NT2/D1 (cell line): ENCODE measurements around the gene PRDX6.
"Not testable (repeated sequence)": the region's sequence is repeated elsewhere in the genome, so short reads cannot be mapped to it uniquely, and the experiment has no call there.

Experiments
- DNase-seq: peaks from one replicate; pipeline ENCODE4 v3.0.0-alpha.2; 2011; ENCODE audit warnings: low read depth, low spot score
- H3K27me3 ChIP-seq: 2 replicates; pipeline ENCODE4 v1.6.0; 2011; ENCODE audit warnings: mild to moderate bottlenecking; ENCODE audit not compliant: insufficient read length, insufficient read depth
- H3K36me3 ChIP-seq: 2 replicates; pipeline ENCODE4 v1.6.1; 2011; ENCODE audit warnings: mild to moderate bottlenecking, low read length, mixed read lengths; ENCODE audit not compliant: insufficient read depth, insufficient read length
- H3K4me1 ChIP-seq: 2 replicates; pipeline ENCODE4 v1.5.1; 2011; ENCODE audit not compliant: insufficient read depth, insufficient read length
- H3K4me3 ChIP-seq: 2 replicates; pipeline ENCODE4 v1.5.1; 2011; ENCODE audit warnings: low read depth; ENCODE audit not compliant: insufficient read length
- H3K9ac ChIP-seq: 2 replicates; pipeline ENCODE4 v1.6.0; 2011; ENCODE audit warnings: low read depth; ENCODE audit not compliant: insufficient read length
- H3K9me3 ChIP-seq: 2 replicates; pipeline ENCODE4 v1.5.1; 2011; ENCODE audit warnings: mild to moderate bottlenecking, low read length; ENCODE audit not compliant: insufficient read depth
- SUZ12 ChIP-seq: IDR thresholded peaks from 2 replicates; pipeline ENCODE4 v1.6.1; 2011; ENCODE audit not compliant: insufficient read length, insufficient read depth; ENCODE audit errors: extremely low read depth
- YY1 ChIP-seq: IDR thresholded peaks from 2 replicates; pipeline ENCODE4 v1.6.1; 2011; ENCODE audit not compliant: insufficient read length, insufficient read depth
- ZNF274 ChIP-seq: IDR thresholded peaks from 2 replicates; pipeline ENCODE4 v1.6.1; 2011; ENCODE audit warnings: mild to moderate bottlenecking, low read depth, low read length

PRDX6 gene

GRCh38 chr1:173508541-173508940, 31.4 kb downstream of the PRDX6 start:
- Histone ChIP-seq H3K4me1 (peaks cover 7% of the 10 kb centered on the region), H3K9me3 (no peaks in the 10 kb centered on the region), H3K27me3 (no peaks in the 10 kb centered on the region), H3K9ac (no peak overlapping the region), H3K4me3 (no peak overlapping the region), H3K36me3 (no peaks in the 10 kb centered on the region)
- TF ChIP-seq YY1 (no peak), ZNF274 (no peak), SUZ12 (no peak)
- no peak for DNase-seq

DNA sequence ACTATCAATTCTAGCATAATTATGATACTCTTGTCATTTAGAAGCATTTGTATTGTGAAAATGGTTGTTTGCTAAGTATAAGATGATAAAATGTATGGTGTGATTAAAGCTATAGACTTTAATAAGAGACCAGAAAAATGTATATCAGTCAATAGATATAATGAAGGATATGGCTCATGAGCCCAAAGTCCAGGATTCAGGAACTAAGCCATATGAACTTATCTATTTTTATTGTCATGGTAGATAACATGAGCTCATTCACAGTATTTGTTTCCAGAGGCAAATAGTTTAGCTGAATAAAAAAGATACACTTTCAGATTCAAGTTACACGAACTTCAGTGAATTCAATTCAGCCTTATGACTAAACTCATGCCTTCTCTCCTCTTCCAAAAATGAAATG, 32.7 kb downstream of the PRDX6 start:
- no peak for DNase-seq
- Histone ChIP-seq H3K27me3 (no peaks in the 10 kb centered on the region), H3K9me3 (no peaks in the 10 kb centered on the region), H3K4me3 (no peak overlapping the region), H3K4me1 (peaks cover 7% of the 10 kb centered on the region), H3K36me3 (no peaks in the 10 kb centered on the region), H3K9ac (no peak overlapping the region)
- no peak for TF ChIP-seq SUZ12
- TF ChIP-seq YY1 = no peak

DNA sequence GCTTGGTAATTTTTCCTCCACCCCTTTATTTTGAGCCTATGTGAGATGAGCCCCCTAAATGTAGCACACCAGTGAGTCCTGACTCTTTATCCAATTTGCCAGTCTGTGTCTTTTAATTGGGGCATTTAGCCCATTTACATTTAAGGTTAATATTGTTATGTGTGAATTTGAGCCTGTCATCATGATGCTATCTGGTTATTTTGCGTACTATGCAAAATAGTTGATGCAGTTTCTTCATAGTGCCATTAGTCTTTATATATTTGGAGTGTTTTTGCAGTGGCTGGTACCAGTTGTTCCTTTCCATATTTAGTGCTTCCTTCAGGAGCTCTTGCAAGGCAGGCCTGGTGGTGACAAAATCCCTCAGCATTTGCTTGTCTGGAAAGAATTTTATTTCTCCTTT, 37.4 kb downstream of the PRDX6 start:
- not testable (repeated sequence) for H3K9me3 ChIP-seq, H3K27me3 ChIP-seq, DNase-seq

GRCh38 chr1:173520799-173521198, 43.7 kb downstream of the PRDX6 start:
- TF ChIP-seq YY1 = no peak
- TF ChIP-seq SUZ12 = no peak
- TF ChIP-seq ZNF274 = no peak

More for the DNA sequence above, 37.4 kb downstream of the PRDX6 start:
- not testable (repeated sequence) for H3K4me1 ChIP-seq, H3K36me3 ChIP-seq, H3K9ac ChIP-seq, H3K4me3 ChIP-seq

DNA sequence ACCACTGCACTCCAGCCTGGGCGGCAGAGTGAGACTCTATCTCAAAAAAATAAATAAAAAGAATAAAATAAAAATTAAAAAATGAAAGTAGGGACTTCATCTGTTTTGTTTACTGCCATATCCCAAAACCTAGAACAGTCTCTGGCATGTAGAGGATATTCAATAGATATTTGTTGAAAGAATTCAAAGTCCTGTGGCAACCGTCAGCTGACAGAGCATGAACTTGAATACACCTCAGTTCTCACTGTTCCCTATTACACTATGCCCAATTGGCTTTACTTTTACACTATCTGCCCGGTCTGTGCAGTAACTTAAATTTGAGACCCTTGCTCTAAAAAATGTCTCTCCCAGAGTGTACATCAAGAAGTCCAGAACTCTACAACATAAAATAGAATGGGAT, 46.2 kb downstream of the PRDX6 start:
- no peaks in the 10 kb centered on the region for H3K27me3 ChIP-seq
- H3K4me3 ChIP-seq = no peak overlapping the region
- no peak for DNase-seq
- no peaks in the 10 kb centered on the region for H3K36me3 ChIP-seq
- TF ChIP-seq ZNF274 (no peak), SUZ12 (no peak), YY1 (no peak)
- no peaks in the 10 kb centered on the region for H3K9me3 ChIP-seq
- H3K9ac ChIP-seq = no peak overlapping the region
- H3K4me1 ChIP-seq = peaks cover 2% of the 10 kb centered on the region

More at GRCh38 chr1:173520799-173521198, 43.7 kb downstream of the PRDX6 start:
- Histone ChIP-seq H3K9ac (no peak overlapping the region), H3K4me1 (no peaks in the 10 kb centered on the region), H3K27me3 (no peaks in the 10 kb centered on the region), H3K36me3 (no peaks in the 10 kb centered on the region), H3K9me3 (no peaks in the 10 kb centered on the region), H3K4me3 (no peak overlapping the region)
- DNase-seq = no peak

DNA sequence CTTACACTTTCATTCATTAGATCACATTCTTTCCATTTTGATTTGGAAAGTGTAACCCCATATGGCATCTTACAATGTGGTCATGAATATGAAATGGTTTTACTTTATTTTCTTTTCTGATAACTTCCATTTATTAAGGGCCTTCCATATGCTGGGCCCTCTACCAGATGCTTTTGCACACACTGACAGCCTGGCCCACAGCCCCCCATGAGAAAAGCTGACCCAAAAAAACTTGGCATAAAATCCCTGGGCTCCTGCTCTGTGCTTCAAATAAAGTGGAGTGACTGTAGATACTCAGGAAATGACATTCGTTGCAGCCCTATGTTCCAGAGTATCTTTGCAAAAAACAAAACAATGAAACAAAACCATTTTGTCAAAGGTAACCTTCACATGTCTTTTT, 48.8 kb downstream of the PRDX6 start:
- TF ChIP-seq SUZ12 (no peak), ZNF274 (no peak), YY1 (no peak)
- Histone ChIP-seq H3K36me3 (no peaks in the 10 kb centered on the region), H3K9ac (no peak overlapping the region), H3K4me1 (peaks cover 2% of the 10 kb centered on the region), H3K9me3 (no peaks in the 10 kb centered on the region), H3K27me3 (no peaks in the 10 kb centered on the region), H3K4me3 (no peak overlapping the region)
- DNase-seq = no peak

- no peak overlapping the region for H3K4me3 ChIP-seq
- no peaks in the 10 kb centered on the region for H3K27me3 ChIP-seq
- H3K36me3 ChIP-seq = no peaks in the 10 kb centered on the region
- no peaks in the 10 kb centered on the region for H3K9me3 ChIP-seq
- peaks cover 2% of the 10 kb centered on the region for H3K4me1 ChIP-seq
- no peak for TF ChIP-seq SUZ12
- no peak for TF ChIP-seq ZNF274
- TF ChIP-seq YY1 = no peak
- no peak overlapping the region for H3K9ac ChIP-seq
- no peak for DNase-seq
These were observed 50.2 kb downstream of the PRDX6 start for GRCh38 chr1:173527151-173527826.

- no peaks in the 10 kb centered on the region for H3K36me3 ChIP-seq
- peaks cover 2% of the 10 kb centered on the region for H3K4me1 ChIP-seq
- TF ChIP-seq ZNF274 = no peak
- no peak for TF ChIP-seq SUZ12
- H3K27me3 ChIP-seq = no peaks in the 10 kb centered on the region
- no peak for DNase-seq
- H3K9ac ChIP-seq = no peak overlapping the region
- no peaks in the 10 kb centered on the region for H3K9me3 ChIP-seq
- H3K4me3 ChIP-seq = no peak overlapping the region
These were observed 52.0 kb downstream of the PRDX6 start for GRCh38 chr1:173529106-173529505.
